ENCODE data around the gene EMCN. TPM values are rescaled to one million over a fixed set of nuclear protein-coding genes. Genes with fewer than 3 reads are reported as not detected.

Gene EMCN
- total and polyA plus RNA-seq, 9 of the 15 experiments (the other 6 are each of a cell fraction or from before 2014, with no cell fraction given): not detected

DNA sequence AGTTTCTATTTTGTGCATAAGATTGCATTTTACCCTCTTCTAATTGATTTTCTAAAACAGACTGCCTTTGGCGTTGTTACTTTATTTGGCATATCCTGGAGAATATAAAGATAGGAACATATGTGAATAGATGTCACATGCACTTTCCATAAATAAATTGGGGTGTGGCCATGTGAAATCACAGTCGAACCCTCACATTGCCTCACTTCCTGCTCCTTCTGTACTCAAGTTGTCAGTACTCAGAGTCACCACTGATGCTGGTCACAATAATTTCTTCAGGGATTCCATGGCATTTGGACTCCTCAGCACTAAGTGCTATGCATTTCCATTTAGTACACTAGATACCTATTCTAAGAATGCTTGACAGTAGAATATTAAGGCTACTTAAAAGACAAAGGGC, 1.4 kb upstream of the EMCN start:
- TF ChIP-seq ZFP36 (IDR thresholded peaks at IDR 0.05; ENCODE audit: low read depth, low read length, partially characterized antibody) (no peak), TCF7 (IDR thresholded peaks at IDR 0.05; ENCODE audit: borderline replicate concordance) (no peak)
- TF ChIP-seq, protein P1, sequence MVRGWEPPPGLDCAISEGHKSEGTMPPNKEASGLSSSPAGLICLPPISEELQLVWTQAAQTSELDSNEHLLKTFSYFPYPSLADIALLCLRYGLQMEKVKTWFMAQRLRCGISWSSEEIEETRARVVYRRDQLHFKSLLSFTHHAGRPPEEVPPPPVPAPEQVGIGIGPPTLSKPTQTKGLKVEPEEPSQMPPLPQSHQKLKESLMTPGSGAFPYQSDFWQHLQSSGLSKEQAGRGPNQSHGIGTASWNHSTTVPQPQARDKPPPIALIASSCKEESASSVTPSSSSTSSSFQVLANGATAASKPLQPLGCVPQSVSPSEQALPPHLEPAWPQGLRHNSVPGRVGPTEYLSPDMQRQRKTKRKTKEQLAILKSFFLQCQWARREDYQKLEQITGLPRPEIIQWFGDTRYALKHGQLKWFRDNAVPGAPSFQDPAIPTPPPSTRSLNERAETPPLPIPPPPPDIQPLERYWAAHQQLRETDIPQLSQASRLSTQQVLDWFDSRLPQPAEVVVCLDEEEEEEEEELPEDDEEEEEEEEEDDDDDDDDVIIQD (CRISPR knock-in tag; IDR thresholded peaks at IDR 0.05): no peak

DNA sequence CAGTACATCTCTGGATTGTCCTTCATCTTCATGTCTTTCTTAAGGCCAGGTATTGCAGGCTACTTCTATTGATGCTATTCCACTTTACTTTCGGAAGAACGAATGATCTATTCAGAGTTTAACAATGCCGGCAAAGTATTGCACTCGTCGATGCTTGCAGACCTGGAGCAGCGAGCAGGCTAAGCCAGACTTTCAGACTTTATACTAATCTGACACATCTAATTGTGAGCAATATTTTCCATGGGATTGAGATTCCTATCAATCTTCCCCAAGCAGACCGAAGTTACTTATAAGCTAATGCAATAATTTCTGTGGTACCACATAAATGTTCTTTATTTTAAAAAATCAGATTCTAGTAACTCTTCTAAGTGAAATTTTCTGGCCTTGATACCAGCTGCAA, 1.6 kb downstream of the EMCN start:
- Histone ChIP-seq H3K4me2 (ENCODE audit: insufficient read depth, low read length) (no peak overlapping the region), H3K27ac (ENCODE audit: extremely low read depth, low read depth, low read length) (no peak overlapping the region), H2AFZ (ENCODE audit: low read depth, low read length) (no peak overlapping the region), H3K79me2 (ENCODE audit: control insufficient read depth, insufficient read depth, low read length) (no peaks in the 10 kb centered on the region), H3K36me3 (ENCODE audit: control insufficient read depth, insufficient read depth, low read length) (no peaks in the 10 kb centered on the region), H3K4me3 (no peak overlapping the region), H4K20me1 (replicated peaks; ENCODE audit: control insufficient read depth, insufficient read depth, low read length) (no peaks in the 10 kb centered on the region), H3K4me1 (replicated peaks in 1 of 2; ENCODE audit: control insufficient read depth in 2 of 2, insufficient read depth in 2 of 2, low read length in 2 of 2) (no peaks in the 10 kb centered on the region), H3K9me3 (replicated peaks; ENCODE audit: control insufficient read depth, insufficient read depth, low read depth, low read length) (no peaks in the 10 kb centered on the region), H3K9ac (ENCODE audit: insufficient read depth in 1 of 2, low read depth in 2 of 2, low read length in 2 of 2) (no peak overlapping the region), H3K9me1 (ENCODE audit: control insufficient read depth, insufficient read depth, low read length) (no peaks in the 10 kb centered on the region), H3K27me3 (ENCODE audit: control insufficient read depth in 2 of 2, insufficient read depth in 2 of 2, low read length in 2 of 2) (no peaks in the 10 kb centered on the region)
- ATAC-seq: no peak
- no TSS peak for BruUV-seq (replicated peaks)
- in situ Hi-C loops (cut with MboI) (no loop called here), intact Hi-C loops (cut with micrococcal nuclease) (no loop called here)
- POLR2A ChIA-PET: no interaction called here
- CTCF ChIA-PET (ENCODE audit: low intra/inter-chr PET ratio): no interaction called here
- DNase-seq (ENCODE audit: extremely low read depth in 1 of 4, low spot score in 3 of 4): no peak
- FAIRE-seq: no peak
- under 1% methylated on average over 7 of the region's 7 CpGs for WGBS (ENCODE audit: insufficient coverage, low coverage, missing lambda C conversion rate)
- TF ChIP-seq NFE2 (IDR thresholded peaks at IDR 0.05; ENCODE audit: low read depth): no peak
- no peak for TF ChIP-seq GABPA (tag; conservative IDR thresholded peaks at IDR 0.05; ENCODE audit: low read depth)
- TF ChIP-seq DPF2 (IDR thresholded peaks at IDR 0.05): no peak
- TF ChIP-seq, protein P2, sequence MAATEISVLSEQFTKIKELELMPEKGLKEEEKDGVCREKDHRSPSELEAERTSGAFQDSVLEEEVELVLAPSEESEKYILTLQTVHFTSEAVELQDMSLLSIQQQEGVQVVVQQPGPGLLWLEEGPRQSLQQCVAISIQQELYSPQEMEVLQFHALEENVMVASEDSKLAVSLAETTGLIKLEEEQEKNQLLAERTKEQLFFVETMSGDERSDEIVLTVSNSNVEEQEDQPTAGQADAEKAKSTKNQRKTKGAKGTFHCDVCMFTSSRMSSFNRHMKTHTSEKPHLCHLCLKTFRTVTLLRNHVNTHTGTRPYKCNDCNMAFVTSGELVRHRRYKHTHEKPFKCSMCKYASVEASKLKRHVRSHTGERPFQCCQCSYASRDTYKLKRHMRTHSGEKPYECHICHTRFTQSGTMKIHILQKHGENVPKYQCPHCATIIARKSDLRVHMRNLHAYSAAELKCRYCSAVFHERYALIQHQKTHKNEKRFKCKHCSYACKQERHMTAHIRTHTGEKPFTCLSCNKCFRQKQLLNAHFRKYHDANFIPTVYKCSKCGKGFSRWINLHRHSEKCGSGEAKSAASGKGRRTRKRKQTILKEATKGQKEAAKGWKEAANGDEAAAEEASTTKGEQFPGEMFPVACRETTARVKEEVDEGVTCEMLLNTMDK (IDR thresholded peaks at IDR 0.05; ENCODE audit: borderline replicate concordance, insufficient read depth, low read depth, low read length, poor library complexity, severe bottlenecking): no peak
- no peak for TF ChIP-seq SMAD4 (CRISPR knock-in tag; conservative IDR thresholded peaks at IDR 0.05)
- no peak for TF ChIP-seq BMI1 (IDR thresholded peaks at IDR 0.05; ENCODE audit: low read length)
- no peak for TF ChIP-seq CEBPB (tag; IDR thresholded peaks at IDR 0.05)
- TF ChIP-seq ESRRB (CRISPR knock-in tag; IDR thresholded peaks at IDR 0.05; ENCODE audit: borderline replicate concordance): no peak
- TF ChIP-seq, protein P3, sequence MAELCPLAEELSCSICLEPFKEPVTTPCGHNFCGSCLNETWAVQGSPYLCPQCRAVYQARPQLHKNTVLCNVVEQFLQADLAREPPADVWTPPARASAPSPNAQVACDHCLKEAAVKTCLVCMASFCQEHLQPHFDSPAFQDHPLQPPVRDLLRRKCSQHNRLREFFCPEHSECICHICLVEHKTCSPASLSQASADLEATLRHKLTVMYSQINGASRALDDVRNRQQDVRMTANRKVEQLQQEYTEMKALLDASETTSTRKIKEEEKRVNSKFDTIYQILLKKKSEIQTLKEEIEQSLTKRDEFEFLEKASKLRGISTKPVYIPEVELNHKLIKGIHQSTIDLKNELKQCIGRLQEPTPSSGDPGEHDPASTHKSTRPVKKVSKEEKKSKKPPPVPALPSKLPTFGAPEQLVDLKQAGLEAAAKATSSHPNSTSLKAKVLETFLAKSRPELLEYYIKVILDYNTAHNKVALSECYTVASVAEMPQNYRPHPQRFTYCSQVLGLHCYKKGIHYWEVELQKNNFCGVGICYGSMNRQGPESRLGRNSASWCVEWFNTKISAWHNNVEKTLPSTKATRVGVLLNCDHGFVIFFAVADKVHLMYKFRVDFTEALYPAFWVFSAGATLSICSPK (IDR thresholded peaks at IDR 0.05; ENCODE audit: borderline replicate concordance): no peak

More for the DNA sequence above, 1.4 kb upstream of the EMCN start:
- Histone ChIP-seq H3K4me1 (replicated peaks in 1 of 2; ENCODE audit: control insufficient read depth in 2 of 2, insufficient read depth in 2 of 2, low read length in 2 of 2) (no peaks in the 10 kb centered on the region), H3K4me3 (no peak overlapping the region), H2AFZ (ENCODE audit: low read depth, low read length) (no peak overlapping the region), H3K36me3 (ENCODE audit: control insufficient read depth, insufficient read depth, low read length) (no peaks in the 10 kb centered on the region), H3K27me3 (ENCODE audit: control insufficient read depth in 2 of 2, insufficient read depth in 2 of 2, low read length in 2 of 2) (no peaks in the 10 kb centered on the region), H3K27ac (ENCODE audit: extremely low read depth, low read depth, low read length) (no peak overlapping the region), H3K9me1 (ENCODE audit: control insufficient read depth, insufficient read depth, low read length) (no peaks in the 10 kb centered on the region), H3K79me2 (ENCODE audit: control insufficient read depth, insufficient read depth, low read length) (no peaks in the 10 kb centered on the region), H4K20me1 (replicated peaks; ENCODE audit: control insufficient read depth, insufficient read depth, low read length) (no peaks in the 10 kb centered on the region), H3K9me3 (replicated peaks; ENCODE audit: control insufficient read depth, insufficient read depth, low read depth, low read length) (no peaks in the 10 kb centered on the region), H3K9ac (ENCODE audit: insufficient read depth in 1 of 2, low read depth in 2 of 2, low read length in 2 of 2) (no peak overlapping the region), H3K4me2 (ENCODE audit: insufficient read depth, low read length) (no peak overlapping the region)
- intact Hi-C loops (cut with micrococcal nuclease): no loop called here
- ChIA-PET POLR2A (no interaction called here), CTCF (ENCODE audit: low intra/inter-chr PET ratio) (no interaction called here)
- in situ Hi-C loops (cut with MboI): no loop called here
- BruUV-seq (replicated peaks): no TSS peak
- no peak for ATAC-seq
- DNase-seq (ENCODE audit: extremely low read depth in 1 of 4, low spot score in 3 of 4): no peak
- WGBS (ENCODE audit: insufficient coverage, low coverage, missing lambda C conversion rate): 0% methylated on average over 2 of the region's 2 CpGs
- no peak for FAIRE-seq

Data from K562 (cell line).